Gastroesophageal sphincter (tissue), 3 donors: Measurements from ENCODE around the gene FCHO1.

Source experiments
- CTCF ChIP-seq, 4 experiments: fragments of 200-600 bp in 2 of 4; fragments of 450-650 bp in 2 of 4; sonication (generic) in 1 of 4; IDR thresholded peaks; one replicate each; pipeline ENCODE4 v1.5.1; 2017 to 2019; ENCODE audit warnings: antibody characterized with exemption in 4 of 4, mild to moderate bottlenecking in 2 of 4, moderate library complexity in 2 of 4
- POLR2A ChIP-seq, 2 donors: fragments of 450-650 bp; IDR thresholded peaks; one replicate each; pipeline ENCODE4 v1.6.1; 2017; ENCODE audit warnings: antibody characterized with exemption in 2 of 2, mild to moderate bottlenecking in 2 of 2, moderate library complexity in 1 of 2

- no peak for TF ChIP-seq CTCF (IDR thresholded peaks at IDR 0.05)
- no peak for TF ChIP-seq POLR2A (IDR thresholded peaks at IDR 0.05)
These were observed 29.5 kb upstream of the FCHO1 start for GRCh38 chr19:17721821-17722220.
